ENCODE data around the gene CLDN17.

Gene CLDN17

DNA sequence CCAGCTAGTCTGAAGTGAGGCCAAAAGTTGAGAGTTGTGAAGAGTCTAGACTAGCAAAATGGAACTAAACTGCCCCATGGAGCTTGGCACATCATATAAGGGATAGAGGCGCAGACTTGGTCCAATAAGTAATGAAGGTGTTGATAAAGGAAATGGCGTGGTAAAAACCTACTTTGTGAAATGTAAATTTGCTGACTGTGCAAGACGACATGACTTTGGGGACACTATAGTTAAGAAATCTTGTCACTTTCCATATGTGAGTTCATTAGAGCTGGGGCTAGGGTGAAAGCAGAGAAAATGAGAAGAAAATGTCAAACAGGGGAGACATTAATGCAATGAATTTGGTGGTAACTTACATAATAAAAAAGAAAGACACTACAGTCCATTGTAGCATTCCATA is 50.1 kb downstream of the CLDN17 start:
- no peak for DNase-seq
